WI38 (cell line): ENCODE results near the gene NEK2.

Source experiments
- H3K4me3 ChIP-seq: 2 replicates; pipeline ENCODE4 v1.5.1; 2011; ENCODE audit warnings: low read depth, mild to moderate bottlenecking, control low read depth, low read length
- TF ChIP-seq, protein P1 (sequence below): IDR thresholded peaks from 2 replicates; pipeline ENCODE4 v1.5.1; 2012; ENCODE audit warnings: low read depth, mild to moderate bottlenecking, control low read depth, low read length

NEK2 gene

GRCh38 chr1:211613108-211613947, 62.1 kb downstream of the NEK2 start:
- H3K4me3 ChIP-seq, result no peak overlapping the region
- TF ChIP-seq, protein P1, sequence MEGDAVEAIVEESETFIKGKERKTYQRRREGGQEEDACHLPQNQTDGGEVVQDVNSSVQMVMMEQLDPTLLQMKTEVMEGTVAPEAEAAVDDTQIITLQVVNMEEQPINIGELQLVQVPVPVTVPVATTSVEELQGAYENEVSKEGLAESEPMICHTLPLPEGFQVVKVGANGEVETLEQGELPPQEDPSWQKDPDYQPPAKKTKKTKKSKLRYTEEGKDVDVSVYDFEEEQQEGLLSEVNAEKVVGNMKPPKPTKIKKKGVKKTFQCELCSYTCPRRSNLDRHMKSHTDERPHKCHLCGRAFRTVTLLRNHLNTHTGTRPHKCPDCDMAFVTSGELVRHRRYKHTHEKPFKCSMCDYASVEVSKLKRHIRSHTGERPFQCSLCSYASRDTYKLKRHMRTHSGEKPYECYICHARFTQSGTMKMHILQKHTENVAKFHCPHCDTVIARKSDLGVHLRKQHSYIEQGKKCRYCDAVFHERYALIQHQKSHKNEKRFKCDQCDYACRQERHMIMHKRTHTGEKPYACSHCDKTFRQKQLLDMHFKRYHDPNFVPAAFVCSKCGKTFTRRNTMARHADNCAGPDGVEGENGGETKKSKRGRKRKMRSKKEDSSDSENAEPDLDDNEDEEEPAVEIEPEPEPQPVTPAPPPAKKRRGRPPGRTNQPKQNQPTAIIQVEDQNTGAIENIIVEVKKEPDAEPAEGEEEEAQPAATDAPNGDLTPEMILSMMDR, result no peak

- TF ChIP-seq, protein P1, result no peak
- no peak overlapping the region for H3K4me3 ChIP-seq
These were observed 62.7 kb downstream of the NEK2 start for GRCh38 chr1:211612786-211613107.
